Glomerular visceral epithelial cell (primary cell): ENCODE data around the gene COL28A1.
A peak's percentile ranks its signal among the peaks of the same experiment; 100 is the strongest.
"Not testable (repeated sequence)": the region's sequence is repeated elsewhere in the genome, so short reads cannot be mapped to it uniquely, and the experiment has no call there.

ENCODE experiments used
- DNase-seq: peaks from one replicate; pipeline ENCODE4 v3.0.0-alpha.2; 2016; ENCODE audit errors: extremely low spot score

The COL28A1 gene

DNA sequence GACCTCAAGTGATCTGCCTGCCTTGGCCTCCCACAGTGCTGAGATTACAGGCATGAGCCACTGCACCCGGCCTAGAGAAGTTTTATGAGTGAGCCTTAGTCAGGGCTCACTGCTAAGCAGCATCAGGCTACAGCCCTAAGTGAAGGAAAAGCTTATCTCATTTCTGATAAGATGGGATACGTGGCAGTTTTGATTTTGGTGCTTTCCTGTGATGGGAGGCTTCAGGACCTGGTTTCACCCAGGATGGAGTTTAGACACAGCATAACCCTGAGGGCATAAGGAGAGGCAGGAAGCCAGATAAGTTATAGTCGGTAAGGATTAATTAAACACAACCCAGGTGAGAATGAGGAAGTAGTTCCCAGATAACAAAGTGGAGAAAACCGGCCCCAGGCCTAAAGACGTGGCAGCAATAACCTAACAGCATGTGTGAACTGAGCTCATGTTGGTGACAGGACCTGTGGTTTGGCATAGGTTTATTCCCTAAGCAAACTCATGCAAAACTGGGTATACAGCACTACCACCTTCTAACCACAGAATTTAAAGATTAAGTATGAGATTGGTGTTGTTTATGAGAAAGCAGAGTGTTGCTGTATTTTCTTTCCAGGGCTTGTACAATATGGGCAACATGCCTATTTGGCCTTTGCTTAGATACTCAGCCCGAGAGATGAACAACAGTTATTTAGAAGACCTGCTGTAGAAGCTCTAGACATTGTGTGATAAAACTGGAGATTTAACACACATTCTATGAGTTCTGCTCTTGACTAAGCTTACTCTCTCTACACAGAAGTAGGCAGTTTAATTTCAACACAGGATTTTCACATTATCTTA, 119.4 kb downstream of the COL28A1 start:
- DNase-seq: no peak

DNA sequence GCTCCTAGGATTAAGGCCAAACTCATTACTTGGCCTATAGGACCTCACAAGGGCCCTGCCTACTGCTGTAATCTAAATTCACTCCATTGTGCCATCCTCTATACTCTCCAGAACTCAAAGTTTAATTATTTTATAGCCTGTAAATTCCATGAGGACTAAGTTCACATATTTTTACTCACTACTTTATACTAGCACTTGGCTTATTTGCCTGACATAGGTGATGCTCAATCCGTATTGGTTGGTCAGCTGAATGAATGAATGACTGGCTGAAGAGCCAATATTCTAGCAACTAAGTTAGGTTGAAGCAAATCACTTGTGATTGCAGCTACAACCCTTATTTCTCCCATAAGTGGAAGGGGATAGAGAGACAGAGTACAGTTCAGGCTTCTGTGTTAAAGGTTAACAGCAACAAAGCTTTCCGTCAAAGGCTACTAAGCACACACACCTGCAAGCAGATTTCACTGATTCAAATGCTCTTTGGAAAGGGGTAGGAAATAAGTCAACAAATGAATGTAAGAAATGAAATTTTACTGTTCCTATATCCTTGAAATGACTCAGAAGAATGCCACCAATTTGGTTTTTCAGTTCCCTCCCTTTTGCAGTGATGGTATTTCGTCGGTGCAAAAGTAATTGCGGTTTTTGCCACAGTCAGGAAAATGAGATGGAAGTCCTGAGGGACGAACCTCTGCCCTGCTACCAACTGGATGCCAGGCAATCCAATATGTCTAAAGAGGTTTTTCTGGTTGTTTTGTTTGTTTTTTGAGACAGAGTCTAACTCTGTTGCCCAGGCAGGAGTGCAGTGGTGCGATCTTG, 120.7 kb downstream of the COL28A1 start:
- no peak for DNase-seq

GRCh38 chr7:7408001-7408770, 127.5 kb downstream of the COL28A1 start:
- DNase-seq: no peak

GRCh38 chr7:7405461-7405860, 130.2 kb downstream of the COL28A1 start:
- DNase-seq: no peak

DNA sequence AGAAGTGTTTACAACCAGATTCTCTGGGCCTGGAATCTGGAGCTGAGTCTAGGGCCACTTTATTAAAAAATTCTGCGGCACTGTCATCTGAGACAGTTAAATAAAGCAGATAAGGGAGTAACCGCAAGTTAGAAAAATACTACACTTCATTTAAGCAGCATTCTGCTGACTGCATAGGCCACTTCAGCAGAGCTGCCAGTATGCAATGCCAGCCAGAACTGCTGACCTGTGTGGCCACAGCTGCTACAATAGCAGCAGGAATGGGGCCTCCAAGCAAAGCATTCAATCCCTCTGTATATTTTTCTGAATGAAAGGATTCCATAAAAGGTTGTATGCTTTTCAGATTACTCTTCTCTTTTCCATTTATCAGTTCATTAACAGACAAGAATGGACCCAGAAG, 136.0 kb downstream of the COL28A1 start:
- no peak for DNase-seq

DNA sequence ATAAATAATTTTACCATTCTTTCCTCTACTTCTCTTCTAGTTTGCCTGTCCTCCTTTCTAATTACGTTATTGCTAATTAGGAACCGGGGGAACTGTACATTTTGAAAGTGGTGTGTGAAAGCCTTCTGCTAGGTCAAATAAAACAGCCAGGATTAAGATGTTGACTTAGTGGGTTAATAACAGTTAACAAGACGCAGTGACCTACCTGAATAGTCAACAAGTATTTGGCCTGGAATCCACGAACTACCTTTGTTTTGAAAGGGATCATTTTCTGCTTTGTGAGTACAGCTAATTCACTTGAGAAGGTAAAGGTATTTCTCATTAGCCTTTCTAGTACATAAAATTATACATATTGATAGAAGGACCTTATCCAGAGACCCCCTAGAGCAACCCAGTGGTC, 139.9 kb downstream of the COL28A1 start:
- DNase-seq: no peak

DNA sequence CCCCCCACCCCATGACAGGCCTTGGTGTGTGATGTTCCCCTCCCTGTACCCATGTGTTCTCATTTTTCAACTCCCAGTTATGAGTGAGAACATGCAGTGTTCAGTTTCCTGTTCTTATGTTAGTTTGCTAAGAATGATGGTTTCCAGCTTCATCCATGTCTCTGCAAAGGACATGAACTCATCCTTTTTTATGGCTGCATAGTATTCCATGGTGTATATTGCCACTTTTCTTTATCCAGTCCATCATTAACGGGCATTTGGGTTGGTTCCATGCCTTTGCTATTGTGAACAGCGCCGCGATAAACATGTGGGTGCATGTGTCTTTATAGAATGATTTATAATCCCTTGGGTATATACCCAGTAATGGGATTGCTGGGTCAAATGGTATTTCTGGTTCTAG, 147.5 kb downstream of the COL28A1 start:
- DNase-seq: not testable (repeated sequence)

DNA sequence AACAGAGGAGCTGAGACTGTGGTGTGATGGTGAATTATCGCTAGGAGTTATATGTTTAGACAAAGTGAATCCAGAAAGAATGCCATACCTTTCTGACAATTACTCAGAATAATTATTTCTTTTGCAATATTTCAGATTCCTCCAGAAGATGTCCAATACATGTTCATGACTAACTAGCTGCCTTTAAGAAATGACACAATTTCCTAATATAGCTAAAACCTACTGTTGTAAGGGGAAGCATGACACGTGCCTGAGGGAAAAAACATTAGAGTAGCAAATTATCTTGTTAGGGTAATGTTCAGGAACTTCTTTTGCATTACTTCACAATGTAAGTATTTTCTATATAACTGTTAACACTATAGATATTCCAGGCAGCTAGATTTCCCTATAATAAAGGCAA, 150.3 kb downstream of the COL28A1 start:
- no peak for DNase-seq

GRCh38 chr7:7384228-7384627, 151.4 kb downstream of the COL28A1 start:
- DNase-seq: no peak

DNA sequence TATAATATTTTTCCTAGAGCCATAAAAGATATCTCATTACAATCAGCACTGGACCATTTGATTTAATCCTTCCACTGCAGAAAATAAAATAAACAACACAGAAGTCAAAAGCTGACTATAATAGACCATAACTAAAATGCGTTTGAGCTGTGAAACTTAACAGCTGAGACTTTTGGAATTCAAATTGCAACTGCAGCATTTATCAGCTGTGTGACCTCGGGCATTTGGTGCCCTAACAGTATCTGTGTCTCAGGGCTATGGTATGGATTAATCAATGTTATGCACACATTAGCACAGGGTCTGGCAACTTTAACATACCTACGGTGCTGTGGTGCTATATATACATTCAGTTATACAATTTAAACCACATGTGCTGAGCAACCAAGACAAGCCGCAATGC, 160.1 kb downstream of the COL28A1 start:
- no peak for DNase-seq

DNA sequence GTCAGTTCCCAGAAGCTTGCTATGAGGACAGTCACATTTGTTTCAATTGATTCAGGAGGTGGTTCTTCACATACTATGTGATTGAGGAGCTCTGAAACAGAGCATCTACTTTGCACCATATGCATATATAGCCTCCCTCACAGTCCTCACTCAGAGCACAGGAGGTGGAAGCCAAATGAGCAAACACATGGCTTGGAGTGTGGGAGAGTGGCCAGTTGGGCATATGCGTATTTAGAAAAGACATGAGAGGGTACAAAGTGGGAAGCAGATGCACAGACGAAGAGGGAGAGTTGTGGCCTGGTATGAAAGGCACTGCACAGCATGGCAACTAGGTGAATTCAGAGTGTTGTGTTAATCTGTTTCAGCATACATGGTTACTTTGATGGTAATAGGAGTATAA, 165.6 kb downstream of the COL28A1 start:
- no peak for DNase-seq

DNA sequence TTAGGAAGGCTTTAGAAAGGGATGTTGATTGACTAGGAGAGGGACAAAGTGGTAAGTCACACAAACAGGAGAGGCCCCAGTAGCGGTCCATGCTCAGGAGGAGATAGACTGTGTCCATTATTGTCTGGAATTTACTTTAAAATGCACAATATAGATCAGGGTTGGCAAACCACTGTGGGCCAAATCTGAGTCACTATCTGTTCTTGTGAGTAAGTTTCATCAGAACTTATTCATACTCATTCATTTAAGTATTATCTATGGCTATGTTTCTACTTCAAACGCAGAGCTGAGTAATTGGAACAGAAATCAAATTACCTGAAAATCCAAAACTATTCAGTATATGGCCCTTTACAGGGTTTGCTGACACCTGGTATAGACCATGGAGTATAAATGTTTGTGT, 166.5 kb downstream of the COL28A1 start:
- DNase-seq: no peak

GRCh38 chr7:7354674-7355073, 181.0 kb downstream of the COL28A1 start:
- DNase-seq: no peak

DNA sequence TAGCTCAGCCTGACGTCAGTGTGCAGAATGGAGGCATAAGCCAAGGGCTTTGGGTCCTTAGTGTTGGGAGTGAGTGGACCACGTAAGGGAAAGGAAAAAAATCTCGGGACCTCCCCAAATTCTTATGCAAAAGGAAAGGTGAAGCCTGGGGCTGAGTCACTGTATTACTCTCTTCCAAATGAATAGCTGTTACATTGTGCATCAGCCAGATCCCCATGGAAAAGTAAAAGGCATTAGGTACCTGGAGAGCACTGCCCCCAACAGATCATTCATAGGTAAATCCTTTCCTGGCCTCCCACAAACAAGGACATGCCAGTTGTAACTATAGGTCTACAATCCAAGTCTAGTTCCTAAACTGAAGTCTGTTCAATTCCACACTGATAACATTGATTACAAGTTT, 182.8 kb downstream of the COL28A1 start:
- peak; percentile 16 for DNase-seq

GRCh38 chr7:7351832-7352231, 183.8 kb downstream of the COL28A1 start:
- no peak for DNase-seq

DNA sequence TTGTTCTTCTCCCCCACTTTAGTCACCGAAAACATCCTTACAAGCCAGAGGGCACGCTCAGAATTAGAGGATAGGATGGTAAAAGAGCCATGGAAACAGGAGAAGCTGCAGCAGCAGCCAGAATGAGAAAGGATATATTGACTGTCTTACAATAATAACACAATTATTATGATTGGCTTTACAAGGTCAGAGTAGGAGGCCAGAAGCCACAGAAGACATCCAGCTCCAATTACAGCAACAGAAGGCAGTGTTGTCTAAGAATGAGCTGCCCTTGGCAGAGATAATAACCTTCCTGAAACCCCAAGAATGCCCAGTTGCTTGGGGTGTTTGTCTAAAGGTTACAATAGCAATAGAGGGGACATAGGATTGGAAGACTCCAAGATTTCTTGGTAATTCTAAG, 184.5 kb downstream of the COL28A1 start:
- no peak for DNase-seq

DNA sequence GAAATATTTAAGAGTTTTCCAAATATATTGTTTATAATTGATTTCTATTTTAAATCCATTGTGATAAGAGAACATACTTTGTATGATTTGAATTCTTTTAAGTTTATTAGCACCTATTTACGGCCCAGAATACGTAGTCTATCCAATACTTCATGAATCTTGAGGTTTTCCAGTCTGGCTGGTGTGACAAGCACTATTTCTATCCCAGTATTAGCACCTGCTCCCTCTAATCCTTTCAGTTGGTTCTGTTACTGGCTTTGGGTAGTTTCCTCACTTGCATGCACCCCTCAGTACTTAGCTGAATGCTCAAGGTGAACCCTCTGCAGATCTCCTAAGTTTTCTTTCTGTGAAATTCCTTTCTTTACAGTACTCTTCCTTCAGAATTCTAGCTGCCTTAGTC, 186.5 kb downstream of the COL28A1 start:
- DNase-seq: no peak

DNA sequence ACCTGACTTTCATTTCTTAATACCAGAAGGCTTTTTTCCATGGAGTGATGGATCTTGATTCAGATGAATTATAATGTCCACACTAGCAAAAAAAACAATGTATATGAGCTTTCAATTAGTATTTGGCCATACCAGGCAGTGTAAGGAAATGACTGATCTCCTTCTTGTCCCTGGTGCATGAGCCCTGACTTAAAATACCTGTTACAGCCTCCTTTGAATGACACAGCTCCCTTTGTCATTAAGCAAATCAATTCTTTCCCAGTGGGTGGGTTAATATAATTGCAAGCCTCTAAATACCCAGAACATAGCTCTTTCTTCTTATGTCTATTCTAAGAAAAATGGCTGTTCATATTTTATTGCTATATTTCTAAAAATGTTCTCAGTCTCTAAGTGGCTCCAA, 188.6 kb downstream of the COL28A1 start:
- no peak for DNase-seq

- no peak for DNase-seq
Observed at GRCh38 chr7:7344583-7344982, 191.1 kb downstream of the COL28A1 start.

- DNase-seq: no peak
Observed at GRCh38 chr7:7335909-7336308, 199.8 kb downstream of the COL28A1 start.

DNA sequence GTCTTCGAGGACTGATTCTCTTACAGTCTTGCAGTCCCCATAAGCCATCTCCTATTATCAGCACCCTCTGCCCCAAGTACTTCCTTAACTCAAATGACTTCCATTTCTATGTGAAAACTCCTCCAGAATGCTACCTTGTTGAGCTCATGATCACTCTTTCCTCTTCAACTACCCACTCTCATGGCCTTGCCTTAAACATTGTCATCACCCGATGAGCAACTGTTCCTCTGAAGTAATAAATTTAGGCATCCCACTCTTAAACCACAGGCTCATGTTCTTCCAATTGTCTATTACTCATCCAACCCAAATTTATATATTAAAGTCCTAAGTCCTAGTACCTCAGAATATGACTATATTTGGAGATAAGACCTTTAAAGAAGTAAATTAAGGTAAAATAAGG, 200.5 kb downstream of the COL28A1 start:
- DNase-seq: no peak

GRCh38 chr7:7333610-7334009, 202.1 kb downstream of the COL28A1 start:
- no peak for DNase-seq
